CD4-positive, alpha-beta T cell (primary cell): ENCODE data around the gene SETBP1. TPM values are rescaled to one million over a fixed set of nuclear protein-coding genes. Genes with fewer than 3 reads are reported as not detected.

Experiments
- ATAC-seq: fragments of 200-7000 bp; cut with Tn5 transposase; one replicate; pipeline ENCODE4 v1.10.0; 2022; ENCODE audit warnings: mild to moderate bottlenecking; ENCODE audit not compliant: poor library complexity
- CTCF ChIA-PET: fragments of 350-600 bp; sonication (Branson Sonifier 250); formaldehyde crosslinking; loops from one replicate; lab custom pipeline; 2021; ENCODE audit warnings: antibody characterized with exemption, inconsistent platforms; lab: Charles Lee
- POLR2A ChIA-PET: fragments of 350-600 bp; sonication (Branson Sonifier 250); formaldehyde crosslinking; loops from one replicate; lab custom pipeline; 2021; ENCODE audit warnings: antibody characterized with exemption, inconsistent platforms; lab: Charles Lee
- DNase-seq, 14 experiments: peaks; one replicate each; pipeline ENCODE4 v3.0.0-alpha.2; 2013 to 2020; ENCODE audit warnings: mixed read lengths in 2 of 14
- H3K27ac ChIP-seq, 2 donors: one replicate each; pipeline versions ENCODE4 v1.5.1 to v1.7.0; 2013; ENCODE audit warnings: low read length in 2 of 2, low read depth in 1 of 2, mild to moderate bottlenecking in 1 of 2
- H3K27me3 ChIP-seq, 2 experiments: 1 replicate in 1 of 2; 2 replicates in 1 of 2; pipeline versions ENCODE4 v1.6.1 to v1.7.0; 2013; ENCODE audit warnings: low read length in 2 of 2, control low read depth in 1 of 2, mild to moderate bottlenecking in 1 of 2, moderate library complexity in 1 of 2; ENCODE audit not compliant: insufficient read depth in 2 of 2, control insufficient read depth in 1 of 2
- H3K36me3 ChIP-seq: one replicate; pipeline ENCODE4 v1.6.1; 2013; ENCODE audit warnings: low read length, control low read depth; ENCODE audit not compliant: insufficient read depth
- H3K4me1 ChIP-seq: one replicate; pipeline ENCODE4 v1.6.1; 2013; ENCODE audit warnings: low read length, control low read depth; ENCODE audit not compliant: insufficient read depth
- H3K4me3 ChIP-seq: one replicate; pipeline ENCODE4 v1.5.1; 2013; ENCODE audit warnings: mild to moderate bottlenecking, low read length, moderate library complexity
- H3K9me3 ChIP-seq, 2 experiments: 1 replicate in 1 of 2; 2 replicates in 1 of 2; pipeline versions ENCODE4 v1.6.1 to v1.7.0; 2013; ENCODE audit warnings: low read length in 2 of 2, mild to moderate bottlenecking in 2 of 2, control low read depth in 1 of 2, moderate library complexity in 1 of 2; ENCODE audit not compliant: control insufficient read depth in 1 of 2, insufficient read depth in 1 of 2
- H3K27ac Mint-ChIP-seq: one replicate; pipeline ENCODE4 v1.8.0; 2020; ENCODE audit warnings: mixed read lengths
- H3K27me3 Mint-ChIP-seq: one replicate; pipeline ENCODE4 v1.8.0; 2021; ENCODE audit warnings: mixed read lengths
- H3K36me3 Mint-ChIP-seq: one replicate; pipeline ENCODE4 v1.8.0; 2021; ENCODE audit warnings: low read depth, mixed read lengths
- H3K4me1 Mint-ChIP-seq: one replicate; pipeline ENCODE4 v1.8.0; 2021; ENCODE audit warnings: low read depth, mixed read lengths
- H3K4me3 Mint-ChIP-seq: one replicate; pipeline ENCODE4 v1.8.0; 2020; ENCODE audit warnings: mild to moderate bottlenecking, mixed read lengths
- H3K9me3 Mint-ChIP-seq: one replicate; pipeline ENCODE4 v1.8.0; 2020; ENCODE audit warnings: mixed read lengths
- intact Hi-C, 2 experiments: fragments of 100-400 bp; cut with DNase I in 1 of 2; cut with micrococcal nuclease in 1 of 2; formaldehyde crosslinking; loops; one replicate each; pipeline versions ENCODE4 v1.15.1 to v1.9.0; 2023 to 2025; cut with DNase I, micrococcal nuclease
- total RNA-seq, 174 experiments: library from RNA in 2 of 174; stranded (reverse) in 2 of 174; gene quantifications; one replicate each; pipeline ENCODE4 v1.2.3 and lab custom pipeline; 2021 to 2026
- TF ChIP-seq, protein P1 (sequence below): fragments of 200-600 bp; IDR thresholded peaks from one replicate; pipeline ENCODE4 v1.8.0; 2022; ENCODE audit warnings: antibody characterized with exemption, mild to moderate bottlenecking

SETBP1 gene
- total RNA-seq, 2 experiments from 2014 or later = 0.25 to 0.41 TPM

DNA sequence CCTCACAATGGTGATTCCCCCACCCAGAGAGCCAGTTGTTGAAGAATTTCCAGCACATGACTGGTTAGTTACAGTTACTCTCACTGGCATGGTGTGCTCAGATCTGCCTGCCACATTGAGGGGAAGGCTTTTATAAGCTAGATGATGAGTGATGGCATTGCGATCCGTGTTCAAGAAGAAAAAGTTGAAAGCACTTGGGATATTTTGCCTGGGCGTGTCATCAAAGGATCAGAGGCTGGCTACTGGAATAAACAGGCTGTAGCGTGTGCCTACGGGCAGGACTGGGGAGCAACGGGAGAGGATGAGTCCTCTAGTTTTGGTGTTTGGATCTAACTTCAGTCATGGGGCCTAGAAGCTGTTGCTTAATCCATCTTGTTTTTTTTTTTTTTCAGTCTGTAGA lies 175.0 kb downstream of the SETBP1 start:
- Mint-ChIP-seq H3K4me3 (no peak overlapping the region), H3K9me3 (no peaks in the 10 kb centered on the region), H3K4me1 (no peaks in the 10 kb centered on the region), H3K27ac (no peak overlapping the region), H3K27me3 (no peaks in the 10 kb centered on the region), H3K36me3 (no peaks in the 10 kb centered on the region)
- Histone ChIP-seq H3K27ac (no peak overlapping the region), H3K36me3 (no peaks in the 10 kb centered on the region), H3K4me1 (no peaks in the 10 kb centered on the region), H3K27me3 (peaks cover 2 to 3% of the 10 kb centered on the region in 2 experiments), H3K9me3 (no peaks in the 10 kb centered on the region), H3K4me3 (no peak overlapping the region)
- DNase-seq = no peak
- ChIA-PET CTCF (no interaction called here), POLR2A (no interaction called here)
- intact Hi-C loops = no loop called here
- TF ChIP-seq, protein P1, sequence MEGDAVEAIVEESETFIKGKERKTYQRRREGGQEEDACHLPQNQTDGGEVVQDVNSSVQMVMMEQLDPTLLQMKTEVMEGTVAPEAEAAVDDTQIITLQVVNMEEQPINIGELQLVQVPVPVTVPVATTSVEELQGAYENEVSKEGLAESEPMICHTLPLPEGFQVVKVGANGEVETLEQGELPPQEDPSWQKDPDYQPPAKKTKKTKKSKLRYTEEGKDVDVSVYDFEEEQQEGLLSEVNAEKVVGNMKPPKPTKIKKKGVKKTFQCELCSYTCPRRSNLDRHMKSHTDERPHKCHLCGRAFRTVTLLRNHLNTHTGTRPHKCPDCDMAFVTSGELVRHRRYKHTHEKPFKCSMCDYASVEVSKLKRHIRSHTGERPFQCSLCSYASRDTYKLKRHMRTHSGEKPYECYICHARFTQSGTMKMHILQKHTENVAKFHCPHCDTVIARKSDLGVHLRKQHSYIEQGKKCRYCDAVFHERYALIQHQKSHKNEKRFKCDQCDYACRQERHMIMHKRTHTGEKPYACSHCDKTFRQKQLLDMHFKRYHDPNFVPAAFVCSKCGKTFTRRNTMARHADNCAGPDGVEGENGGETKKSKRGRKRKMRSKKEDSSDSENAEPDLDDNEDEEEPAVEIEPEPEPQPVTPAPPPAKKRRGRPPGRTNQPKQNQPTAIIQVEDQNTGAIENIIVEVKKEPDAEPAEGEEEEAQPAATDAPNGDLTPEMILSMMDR = no peak
- no peak for ATAC-seq

DNA sequence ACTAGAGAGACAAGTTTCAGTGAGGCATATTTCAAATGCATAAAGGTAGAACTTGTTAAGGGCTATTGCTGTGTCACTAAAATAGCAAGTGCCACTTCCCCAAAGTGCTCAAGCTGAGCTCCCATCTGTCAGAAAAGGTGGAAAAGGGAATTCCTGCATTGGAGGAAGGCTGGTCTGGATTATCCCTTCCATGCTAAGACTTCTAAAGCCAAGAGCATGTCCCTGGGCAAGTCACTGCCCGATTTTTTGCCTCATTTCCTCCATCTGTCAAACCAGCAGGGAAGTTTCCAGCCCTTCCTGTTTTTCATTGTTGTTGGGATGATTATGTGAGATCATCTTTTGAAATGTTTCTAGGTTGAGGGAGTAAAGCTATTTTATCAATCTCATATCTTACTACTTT lies 175.5 kb downstream of the SETBP1 start:
- Mint-ChIP-seq H3K36me3 (no peaks in the 10 kb centered on the region), H3K27me3 (no peaks in the 10 kb centered on the region), H3K9me3 (no peaks in the 10 kb centered on the region), H3K4me3 (no peak overlapping the region), H3K27ac (no peak overlapping the region), H3K4me1 (no peaks in the 10 kb centered on the region)
- Histone ChIP-seq H3K4me1 (no peaks in the 10 kb centered on the region), H3K27ac (no peak overlapping the region), H3K36me3 (no peaks in the 10 kb centered on the region), H3K9me3 (no peaks in the 10 kb centered on the region), H3K27me3 (peaks cover 2 to 3% of the 10 kb centered on the region in 2 experiments), H3K4me3 (no peak overlapping the region)
- TF ChIP-seq, protein P1 = no peak
- no peak for ATAC-seq
- intact Hi-C loops = no loop called here
- CTCF ChIA-PET = no interaction called here
- DNase-seq = no peak
- POLR2A ChIA-PET = no interaction called here

DNA sequence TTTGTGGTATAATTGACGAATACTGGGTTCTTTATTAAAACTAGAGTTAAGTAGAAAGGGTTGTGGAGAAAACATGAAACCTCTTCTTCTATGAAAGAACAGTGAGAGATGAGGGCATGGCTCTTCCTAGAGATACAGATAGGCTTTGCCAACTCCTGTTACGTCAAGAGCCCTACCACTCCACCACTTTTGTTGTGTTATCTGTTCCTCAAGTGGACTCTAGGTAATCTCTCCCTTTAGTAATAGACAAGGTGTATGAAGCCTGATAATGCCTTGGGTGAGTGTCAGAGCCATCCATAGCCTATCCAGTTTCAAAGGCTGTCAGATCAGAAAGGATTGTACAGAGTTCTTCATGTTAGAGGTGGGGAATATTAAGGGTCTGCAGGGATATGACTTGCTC lies 176.4 kb downstream of the SETBP1 start:
- Mint-ChIP-seq H3K9me3 (no peaks in the 10 kb centered on the region), H3K27me3 (no peaks in the 10 kb centered on the region), H3K4me3 (no peak overlapping the region), H3K36me3 (no peaks in the 10 kb centered on the region), H3K27ac (no peak overlapping the region), H3K4me1 (no peaks in the 10 kb centered on the region)
- Histone ChIP-seq H3K4me1 (no peaks in the 10 kb centered on the region), H3K9me3 (no peaks in the 10 kb centered on the region), H3K4me3 (no peak overlapping the region), H3K27me3 (peaks cover 2 to 3% of the 10 kb centered on the region in 2 experiments), H3K36me3 (no peaks in the 10 kb centered on the region), H3K27ac (no peak overlapping the region)
- intact Hi-C loops = no loop called here
- CTCF ChIA-PET = no interaction called here
- POLR2A ChIA-PET = no interaction called here
- DNase-seq (no peak), ATAC-seq (no peak)
- TF ChIP-seq, protein P1 = no peak
